B cell (primary cell): ENCODE measurements around the gene PARD3B.

Experiments
- CTCF ChIP-seq: fragments of 200-600 bp; IDR thresholded peaks from one replicate; pipeline ENCODE4 v1.8.0; 2022; ENCODE audit warnings: antibody characterized with exemption, mild to moderate bottlenecking
- EZH2 ChIP-seq: IDR thresholded peaks from 2 replicates; pipeline ENCODE4 v1.6.1; 2012; ENCODE audit warnings: borderline replicate concordance, low read depth, mild to moderate bottlenecking, moderate library complexity, low read length; ENCODE audit not compliant: insufficient read depth, poor library complexity, severe bottlenecking

- no peak for TF ChIP-seq CTCF
- no peak for TF ChIP-seq EZH2
These were observed 6.3 kb upstream of the PARD3B start for GRCh38 chr2:204539019-204539385.
